NCI-H345 treated with DMSO at 0.1 percent for 48 hours (cell line): ENCODE data around the gene RASA4B.

Experiments used
- DNase-seq: peaks from one replicate; lab custom pipeline; 2025; ENCODE audit not compliant: unreplicated experiment; lab: John Stamatoyannopoulos, UW

RASA4B gene

GRCh38 chr7:102454468-102454867 lies 63.1 kb downstream of the RASA4B start:
- DNase-seq, result no peak

DNA sequence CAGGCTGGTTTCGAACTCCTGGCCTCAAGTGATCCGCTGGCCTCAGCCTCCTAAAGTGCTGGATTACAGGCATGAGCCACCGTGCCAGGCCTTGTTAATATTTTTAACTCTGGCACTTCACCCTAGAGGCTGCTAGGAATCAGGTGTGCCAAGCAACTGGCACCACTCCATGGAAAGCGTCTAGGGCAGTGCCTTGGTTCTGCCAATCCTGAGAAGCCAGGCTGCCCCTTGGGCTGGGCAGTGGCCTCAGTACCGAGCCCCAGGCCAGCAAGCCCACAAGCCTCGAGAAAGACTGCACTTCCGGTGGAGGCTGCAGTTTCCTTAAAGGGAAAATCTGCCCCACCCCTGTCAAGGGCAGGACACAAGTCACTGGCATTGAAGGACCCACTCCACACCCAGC lies 64.3 kb downstream of the RASA4B start:
- no peak for DNase-seq

GRCh38 chr7:102452451-102452850 lies 65.1 kb downstream of the RASA4B start:
- DNase-seq, result no peak

DNA sequence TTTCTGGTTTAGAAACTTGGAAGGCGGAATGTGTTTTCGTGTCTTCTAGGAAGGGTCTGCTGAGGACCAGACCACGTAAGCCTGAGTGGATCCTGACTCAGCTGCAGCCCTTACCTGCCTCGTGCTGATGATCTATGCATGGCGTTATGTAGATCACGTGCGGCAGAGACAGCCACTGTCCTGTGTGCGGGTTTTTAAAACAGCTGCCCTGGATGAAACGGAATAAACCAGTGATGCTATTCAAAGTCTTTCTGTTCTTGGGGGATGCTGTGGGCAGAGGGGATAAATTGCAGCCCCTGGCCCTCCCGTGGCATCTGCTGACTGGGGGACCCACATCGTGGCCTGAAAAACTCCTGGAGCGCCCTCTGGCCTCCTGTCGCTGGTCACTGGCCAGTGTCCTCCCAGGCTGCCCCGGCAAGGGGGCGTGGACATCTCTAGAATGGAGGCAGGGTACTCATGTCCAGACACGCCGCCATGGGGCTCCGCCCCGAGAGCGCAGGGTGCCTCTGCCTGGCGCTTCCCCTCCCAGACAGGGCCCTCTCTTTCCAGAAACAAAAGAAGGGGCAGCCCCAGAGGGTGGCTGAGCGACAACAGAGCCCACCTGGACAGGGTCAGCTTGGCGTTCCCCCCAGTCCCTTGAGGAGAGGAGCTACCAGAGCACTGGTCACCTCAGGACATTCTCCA lies 66.1 kb downstream of the RASA4B start:
- DNase-seq, result no peak

- DNase-seq, result no peak
Measured at GRCh38 chr7:102450242-102450641, 67.3 kb downstream of the RASA4B start.

DNA sequence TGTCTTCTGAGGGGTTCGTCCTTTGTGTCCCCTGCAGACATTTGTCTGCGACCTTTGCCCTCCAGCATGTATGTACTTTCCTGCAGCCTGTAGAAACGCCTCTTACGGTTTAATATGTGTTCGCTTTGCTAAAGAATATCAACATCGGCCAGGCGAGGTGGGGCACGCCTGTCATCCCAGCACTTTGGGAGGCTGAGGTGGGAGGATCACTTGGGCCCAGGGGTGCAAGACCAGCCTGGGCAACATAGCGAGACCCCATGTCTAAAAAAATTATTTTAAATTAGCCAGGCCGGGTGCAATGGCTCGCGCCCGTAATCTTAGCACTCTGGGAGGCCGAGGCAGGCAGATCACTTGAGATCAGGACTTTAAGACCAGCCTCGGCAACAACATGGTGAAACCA lies 68.4 kb downstream of the RASA4B start:
- no peak for DNase-seq

- no peak for DNase-seq
Measured at GRCh38 chr7:102447311-102447710, 70.3 kb downstream of the RASA4B start.

DNA sequence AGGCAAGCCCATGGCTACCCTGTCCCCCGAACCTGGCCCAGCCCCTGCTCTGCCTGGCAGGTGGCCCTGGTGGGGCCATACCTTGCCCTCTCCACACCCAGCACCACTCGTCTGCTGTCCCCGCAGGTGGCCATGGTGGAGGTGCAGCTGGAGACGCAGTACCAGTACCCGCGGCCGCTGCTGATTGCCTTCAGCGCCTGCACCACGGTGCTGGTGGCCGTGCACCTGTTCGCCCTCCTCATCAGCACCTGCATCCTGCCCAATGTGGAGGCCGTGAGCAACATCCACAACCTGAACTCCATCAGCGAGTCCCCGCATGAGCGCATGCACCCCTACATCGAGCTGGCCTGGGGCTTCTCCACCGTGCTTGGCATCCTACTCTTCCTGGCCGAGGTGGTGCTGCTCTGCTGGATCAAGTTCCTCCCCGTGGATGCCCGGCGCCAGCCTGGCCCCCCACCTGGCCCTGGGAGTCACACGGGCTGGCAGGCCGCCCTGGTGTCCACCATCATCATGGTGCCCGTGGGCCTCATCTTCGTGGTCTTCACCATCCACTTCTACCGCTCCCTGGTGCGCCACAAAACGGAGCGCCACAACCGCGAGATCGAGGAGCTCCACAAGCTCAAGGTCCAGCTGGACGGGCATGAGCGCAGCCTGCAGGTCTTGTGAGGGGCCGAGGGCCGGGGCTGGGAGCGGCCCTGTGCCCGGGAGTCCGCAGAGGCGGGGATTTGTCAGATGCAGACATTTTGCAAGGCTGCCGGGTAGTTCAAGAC lies 71.0 kb downstream of the RASA4B start:
- DNase-seq, result no peak

DNA sequence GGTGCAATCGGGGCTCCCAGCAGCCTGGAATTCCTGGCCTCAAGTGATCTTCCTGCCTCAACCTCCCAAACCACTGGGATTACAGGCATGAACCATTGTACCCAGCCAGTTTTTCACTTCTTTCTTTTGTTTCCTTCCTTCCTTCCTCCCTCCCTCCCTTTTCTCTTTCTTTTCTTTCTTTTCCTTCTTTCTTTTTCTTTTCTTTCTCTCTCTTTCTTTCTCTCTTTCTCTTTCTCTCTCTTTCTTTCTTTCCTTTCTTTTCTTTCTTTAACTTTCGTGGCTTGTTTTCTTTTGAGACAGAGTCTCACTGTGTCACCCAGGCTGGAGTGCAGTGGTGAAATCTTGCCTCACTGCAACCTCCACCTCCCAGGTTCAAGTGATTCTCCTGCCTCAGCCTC lies 71.9 kb downstream of the RASA4B start:
- no peak for DNase-seq

DNA sequence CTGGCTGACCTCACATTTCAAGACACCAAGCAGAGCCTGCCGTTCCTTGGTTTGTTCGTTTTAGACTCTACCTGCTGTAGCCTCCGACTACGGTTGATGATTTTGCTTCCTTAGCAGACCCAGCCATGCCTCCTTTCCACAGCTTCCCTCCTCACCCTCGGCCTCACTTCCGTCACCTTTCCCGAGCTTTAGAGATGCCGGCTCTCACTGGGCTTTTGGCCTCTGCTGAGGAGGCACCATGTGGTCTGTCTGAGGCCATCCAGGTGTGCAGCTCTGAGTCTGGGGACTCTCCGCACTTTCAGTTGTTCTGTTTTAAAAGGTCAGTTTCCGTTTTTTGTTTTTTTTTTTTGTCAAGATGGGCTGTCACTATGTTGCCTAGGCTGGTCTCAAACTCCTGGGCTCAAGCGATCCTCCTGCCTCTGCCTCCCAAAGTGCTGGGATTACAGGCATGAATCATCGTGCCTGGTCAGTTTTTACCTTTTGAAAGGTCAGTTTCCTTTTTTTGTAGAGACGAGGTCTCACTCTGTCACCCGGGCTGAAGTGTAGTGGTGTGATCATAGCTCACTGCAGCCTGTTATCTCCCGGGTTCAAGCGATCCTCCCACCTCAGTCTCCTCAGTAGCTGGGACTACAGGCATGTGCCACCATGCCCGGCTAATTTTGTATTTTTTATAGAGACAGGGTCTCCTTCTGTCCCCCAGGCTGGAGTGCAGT lies 72.5 kb downstream of the RASA4B start:
- no peak for DNase-seq

DNA sequence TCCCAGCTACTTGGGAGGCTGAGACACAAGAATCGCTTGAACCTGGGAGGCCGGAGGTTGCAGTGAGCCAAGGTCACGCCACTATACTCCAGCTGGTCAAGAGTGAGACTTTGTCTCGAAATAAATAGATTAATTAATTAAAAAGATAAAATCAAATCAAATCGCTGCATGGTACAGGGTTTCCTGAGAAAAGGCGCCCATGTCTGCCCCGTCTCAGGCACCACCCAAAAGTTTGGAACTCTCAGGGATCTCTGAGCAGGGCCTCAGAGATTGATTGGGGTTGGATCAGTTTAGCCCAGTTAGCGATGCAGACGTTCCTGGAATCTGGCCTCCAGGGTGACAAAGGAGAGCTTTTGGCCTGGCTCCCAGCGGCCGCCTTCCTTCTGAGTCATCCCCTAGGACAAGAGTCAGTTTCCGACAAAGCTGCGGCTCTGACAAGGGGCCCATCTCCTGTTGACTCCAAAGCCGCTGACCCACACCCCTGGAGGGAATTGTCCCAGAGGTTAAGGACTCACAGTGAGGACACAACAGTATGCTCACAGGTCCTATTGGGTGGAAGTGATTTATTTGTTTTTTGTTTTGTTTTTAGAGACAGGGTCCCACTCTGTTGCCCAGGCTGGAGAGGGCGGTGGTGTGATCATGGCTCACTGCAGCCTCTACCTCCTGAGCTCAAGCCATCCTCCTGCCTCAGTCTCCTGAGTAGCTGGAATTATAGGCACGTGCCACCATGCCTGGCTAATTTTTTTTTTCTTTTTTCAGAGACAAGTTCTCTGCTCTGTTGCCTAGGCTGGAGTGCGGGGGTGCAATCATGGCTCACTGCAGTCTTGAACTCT lies 77.4 kb downstream of the RASA4B start:
- DNase-seq, result no peak

- no peak for DNase-seq
Measured at GRCh38 chr7:102436118-102436517, 81.5 kb downstream of the RASA4B start.

DNA sequence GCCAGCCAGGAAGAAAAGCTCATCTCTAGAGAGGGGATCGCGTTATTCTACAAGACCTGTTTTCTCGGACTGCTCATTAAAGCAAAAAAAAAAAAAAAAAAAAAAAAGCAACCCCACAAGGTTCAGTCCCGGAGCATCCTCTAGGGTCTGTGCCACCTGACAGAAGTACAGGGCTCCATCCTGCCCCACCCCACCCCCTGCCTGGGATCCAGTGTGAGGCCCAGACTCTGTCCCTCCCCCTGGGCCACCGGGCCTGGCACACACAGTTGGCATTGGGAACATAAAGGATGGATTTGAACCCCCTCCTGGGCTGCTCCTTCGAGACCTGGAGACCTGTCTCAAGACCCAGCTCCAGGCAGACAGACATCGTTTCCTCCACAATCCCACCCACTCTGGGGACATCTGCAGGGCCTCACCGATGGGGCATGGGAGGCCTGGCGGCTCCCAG lies 83.5 kb downstream of the RASA4B start:
- DNase-seq, result no peak

DNA sequence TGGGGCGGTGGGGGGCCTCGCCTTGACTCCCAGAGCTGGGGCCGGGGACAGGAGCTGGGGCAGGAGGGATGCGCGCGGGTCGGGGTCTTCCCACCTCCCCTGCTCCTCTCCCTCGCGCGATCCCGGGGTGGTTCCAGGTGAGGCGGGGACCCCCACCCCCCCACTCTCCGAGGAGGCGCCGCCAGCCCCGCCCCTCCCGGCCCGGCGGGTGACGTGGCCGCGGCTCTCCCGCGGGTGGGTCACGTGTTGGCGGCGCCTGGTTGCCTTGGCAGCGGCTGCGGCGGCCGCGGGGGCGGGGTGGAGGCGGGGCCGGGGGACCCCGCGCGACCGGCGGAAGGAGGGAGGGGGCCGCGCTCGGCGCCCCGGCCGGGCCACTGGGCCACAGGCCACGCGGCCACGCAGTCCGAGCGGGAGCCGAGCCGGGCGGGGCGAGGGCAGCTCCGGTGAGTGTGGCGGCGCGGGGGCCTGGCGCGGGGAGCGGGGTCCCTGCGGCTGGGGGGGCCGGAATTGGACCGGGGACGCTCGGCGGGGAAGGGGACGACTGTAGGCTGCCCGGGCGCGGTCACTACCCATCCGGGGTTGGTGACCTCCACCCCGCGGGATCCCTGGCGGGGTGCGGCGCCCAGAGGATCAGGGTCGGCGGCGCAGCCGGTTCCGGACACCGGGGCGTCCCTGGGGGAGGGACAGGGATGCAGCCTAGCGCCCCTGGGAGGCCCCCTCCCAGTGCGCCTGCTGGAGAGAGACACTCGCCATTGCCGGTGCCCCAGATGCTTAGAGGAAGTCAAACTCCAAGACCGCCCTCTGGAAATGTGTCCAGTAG lies 84.1 kb downstream of the RASA4B start, which contains the start of gene ORAI2:
Gene ORAI2, plus strand, starts transcription at position 357 of the 820 bp plus-strand sequence. CDS start 5,382 bp downstream, outside the sequence.
- DNase-seq, result peak; percentile 19
